Right cardiac atrium (tissue), 5 donors: Measurements from ENCODE around the gene KIF1A. TPM values are rescaled to one million over a fixed set of nuclear protein-coding genes. Genes with fewer than 3 reads are reported as not detected.
"Not testable (repeated sequence)": the region's sequence is repeated elsewhere in the genome, so short reads cannot be mapped to it uniquely, and the experiment has no call there.

Experiments
- ATAC-seq, 2 donors: fragments of 200-7000 bp; cut with Tn5 transposase; one replicate each; pipeline versions ENCODE4 v1.8.0 to v1.9.1; 2020; ENCODE audit warnings: moderate library complexity in 2 of 2, mild to moderate bottlenecking in 1 of 2
- DNase-seq, 3 donors: peaks; one replicate each; pipeline ENCODE4 v3.0.0-alpha.2; 2020
- H3K27ac ChIP-seq: one replicate; pipeline ENCODE4 v1.5.1; 2013; ENCODE audit warnings: mild to moderate bottlenecking, low read length, control low read depth, moderate library complexity
- H3K27me3 ChIP-seq: one replicate; pipeline ENCODE4 v1.6.1; 2013; ENCODE audit not compliant: control insufficient read depth, insufficient read depth
- H3K4me1 ChIP-seq: one replicate; pipeline ENCODE4 v1.6.1; 2013; ENCODE audit warnings: low read length; ENCODE audit not compliant: control insufficient read depth, insufficient read depth
- H3K4me3 ChIP-seq: one replicate; pipeline ENCODE4 v1.5.1; 2013; ENCODE audit warnings: low read length, control low read depth
- H3K9me3 ChIP-seq: one replicate; pipeline ENCODE4 v1.6.1; 2013; ENCODE audit warnings: low read length; ENCODE audit not compliant: control insufficient read depth
- WGBS: extraction: QIAGEN DNeasy Blood & Tissue Kit; methylation state at CpG from one replicate; pipeline ENCODE4 v1.1.7; 2013; 5-methylcytosine and 5-hydroxymethylcytosine counted together
- intact Hi-C, 4 donors: fragments of 100-400 bp; cut with DNase I; formaldehyde crosslinking; loops; one replicate each; pipeline versions ENCODE4 v1.11.0 to v1.14.0; 2022 to 2023
- polyA plus RNA-seq: library from polyadenylated mRNA; stranded (reverse); fragments of 200-250 nt; gene quantifications from one replicate; pipeline ENCODE4 v1.2.3, GENCODE V29; 2013
- total RNA-seq, 4 donors: library from RNA; stranded (reverse); fragmentation: NEBNext Ultra II Directional; extraction: Animal tissue kit (Norgen Biotek cat#: 25700); gene quantifications; one replicate each; pipeline ENCODE4 v1.2.1, GENCODE V29; 2021
- donor health status: healthy with polysubstance abuse.
- donor health status: DM: no; HTN: yes; CAD: no.
- donor health status: DM: no; HTN: no; CAD: no.
- donor health status: DM: no; HTN: yes; CAD: no; lungs with severe emphysema.
- donor health status: DM: yes; HTN: yes; CAD: no.

The KIF1A gene
- total and polyA plus RNA-seq, 5 donors, result 45.3 to 83.0 (median 59.3) TPM

GRCh38 chr2:240782886-240783818 is 36.9 kb downstream of the KIF1A start:
- WGBS, result 90% methylated on average over 32 of the region's 32 CpGs
- H3K27me3 ChIP-seq, result no peaks in the 10 kb centered on the region
- intact Hi-C loops, result no loop called here
- no peaks in the 10 kb centered on the region for H3K9me3 ChIP-seq
- no peak overlapping the region for H3K4me3 ChIP-seq
- H3K4me1 ChIP-seq, result no peaks in the 10 kb centered on the region
- ATAC-seq (no peak), DNase-seq (peak; percentile 6 to 58 (median 55))
- H3K27ac ChIP-seq, result no peak overlapping the region

GRCh38 chr2:240782221-240782885 is 37.7 kb downstream of the KIF1A start:
- H3K9me3 ChIP-seq, result no peaks in the 10 kb centered on the region
- intact Hi-C loops, result no loop called here
- ATAC-seq (no peak), DNase-seq (peak; percentile 5 to 52 (median 44))
- no peaks in the 10 kb centered on the region for H3K4me1 ChIP-seq
- H3K4me3 ChIP-seq, result no peak overlapping the region
- 89% methylated on average over 43 of the region's 43 CpGs for WGBS
- H3K27me3 ChIP-seq, result no peaks in the 10 kb centered on the region
- H3K27ac ChIP-seq, result no peak overlapping the region

- WGBS, result 83% methylated on average over 58 of the region's 58 CpGs
- DNase-seq (peak in 2 of 3 donors; percentile 45 to 46), ATAC-seq (no peak)
- Histone ChIP-seq H3K27ac (no peak overlapping the region), H3K4me1 (no peaks in the 10 kb centered on the region), H3K4me3 (no peak overlapping the region), H3K9me3 (no peaks in the 10 kb centered on the region), H3K27me3 (no peaks in the 10 kb centered on the region)
- intact Hi-C loops, result no loop called here
Measured at GRCh38 chr2:240781471-240782220, 38.4 kb downstream of the KIF1A start.

- DNase-seq, result peak; percentile 17 to 43 (median 38)
- H3K9me3 ChIP-seq, result no peaks in the 10 kb centered on the region
- no peak overlapping the region for H3K4me3 ChIP-seq
- H3K27me3 ChIP-seq, result no peaks in the 10 kb centered on the region
- WGBS, result 61% methylated on average over 39 of the region's 39 CpGs
- ATAC-seq, result no peak
- intact Hi-C loops, result no loop called here
- H3K27ac ChIP-seq, result no peak overlapping the region
- H3K4me1 ChIP-seq, result no peaks in the 10 kb centered on the region
Measured at GRCh38 chr2:240780023-240780700, 39.9 kb downstream of the KIF1A start.

- H3K27ac ChIP-seq, H3K4me3 ChIP-seq, H3K4me1 ChIP-seq, DNase-seq, intact Hi-C loops, H3K9me3 ChIP-seq, ATAC-seq, H3K27me3 ChIP-seq: not testable (repeated sequence)
- WGBS, result 81% methylated on average over 6 of the region's 6 CpGs
Measured at GRCh38 chr2:240779250-240779832, 40.7 kb downstream of the KIF1A start.

GRCh38 chr2:240778426-240778825 is 41.6 kb downstream of the KIF1A start:
- DNase-seq, result peak in 2 of 3 donors; percentile 20 to 29
- Histone ChIP-seq H3K27me3 (no peaks in the 10 kb centered on the region), H3K27ac (no peak overlapping the region), H3K4me1 (no peaks in the 10 kb centered on the region), H3K9me3 (no peaks in the 10 kb centered on the region), H3K4me3 (no peak overlapping the region)
- intact Hi-C loops, result no loop called here
- WGBS, result 84% methylated on average over 26 of the region's 26 CpGs
- no peak for ATAC-seq

- no peak for ATAC-seq
- no peaks in the 10 kb centered on the region for H3K4me1 ChIP-seq
Measured at GRCh38 chr2:240777456-240778212, 42.4 kb downstream of the KIF1A start.

GRCh38 chr2:240775905-240776304 is 44.1 kb downstream of the KIF1A start:
- peak; percentile 70 to 79 (median 76) for DNase-seq
- no peaks in the 10 kb centered on the region for H3K4me1 ChIP-seq
- ATAC-seq, result peak; percentile 46 to 66
- intact Hi-C loops, result no loop called here
- H3K27me3 ChIP-seq, result no peaks in the 10 kb centered on the region
- 32% methylated on average over 8 of the region's 8 CpGs for WGBS
- no peaks in the 10 kb centered on the region for H3K9me3 ChIP-seq
- no peak overlapping the region for H3K4me3 ChIP-seq
- no peak overlapping the region for H3K27ac ChIP-seq

More at GRCh38 chr2:240777456-240778212, 42.4 kb downstream of the KIF1A start:
- no peaks in the 10 kb centered on the region for H3K9me3 ChIP-seq
- H3K27me3 ChIP-seq, result no peaks in the 10 kb centered on the region
- no peak overlapping the region for H3K27ac ChIP-seq
- intact Hi-C loops, result no loop called here
- H3K4me3 ChIP-seq, result no peak overlapping the region
- DNase-seq, result peak in 2 of 3 donors; percentile 34 to 58
- WGBS, result 92% methylated on average over 49 of the region's 49 CpGs

GRCh38 chr2:240774856-240775255 is 45.2 kb downstream of the KIF1A start:
- DNase-seq (no peak), ATAC-seq (no peak)
- Histone ChIP-seq H3K9me3 (no peaks in the 10 kb centered on the region), H3K4me3 (no peak overlapping the region), H3K4me1 (no peaks in the 10 kb centered on the region), H3K27me3 (no peaks in the 10 kb centered on the region), H3K27ac (no peak overlapping the region)
- WGBS, result 87% methylated on average over 9 of the region's 9 CpGs
- intact Hi-C loops, result no loop called here

GRCh38 chr2:240769096-240769495 is 50.9 kb downstream of the KIF1A start:
- H3K9me3 ChIP-seq, result no peaks in the 10 kb centered on the region
- intact Hi-C loops, result no loop called here
- H3K27me3 ChIP-seq, result no peaks in the 10 kb centered on the region
- no peaks in the 10 kb centered on the region for H3K4me1 ChIP-seq
- H3K27ac ChIP-seq, result no peak overlapping the region
- DNase-seq, result no peak
- H3K4me3 ChIP-seq, result no peak overlapping the region
- ATAC-seq, result no peak
- 87% methylated on average over 7 of the region's 7 CpGs for WGBS
